Skeletal muscle cell (primary cell): ENCODE data around the gene FTCDNL1.
A peak's percentile ranks its signal among the peaks of the same experiment; 100 is the strongest.

Experiments used
- DNase-seq: peaks from one replicate; pipeline ENCODE4 v3.0.0-alpha.2; 2010; ENCODE audit warnings: low read depth
- H3K4me3 ChIP-seq: 2 replicates; pipeline ENCODE4 v1.5.1; 2011; ENCODE audit warnings: low read depth, mild to moderate bottlenecking, control low read depth, low read length, moderate library complexity

The FTCDNL1 gene

DNA sequence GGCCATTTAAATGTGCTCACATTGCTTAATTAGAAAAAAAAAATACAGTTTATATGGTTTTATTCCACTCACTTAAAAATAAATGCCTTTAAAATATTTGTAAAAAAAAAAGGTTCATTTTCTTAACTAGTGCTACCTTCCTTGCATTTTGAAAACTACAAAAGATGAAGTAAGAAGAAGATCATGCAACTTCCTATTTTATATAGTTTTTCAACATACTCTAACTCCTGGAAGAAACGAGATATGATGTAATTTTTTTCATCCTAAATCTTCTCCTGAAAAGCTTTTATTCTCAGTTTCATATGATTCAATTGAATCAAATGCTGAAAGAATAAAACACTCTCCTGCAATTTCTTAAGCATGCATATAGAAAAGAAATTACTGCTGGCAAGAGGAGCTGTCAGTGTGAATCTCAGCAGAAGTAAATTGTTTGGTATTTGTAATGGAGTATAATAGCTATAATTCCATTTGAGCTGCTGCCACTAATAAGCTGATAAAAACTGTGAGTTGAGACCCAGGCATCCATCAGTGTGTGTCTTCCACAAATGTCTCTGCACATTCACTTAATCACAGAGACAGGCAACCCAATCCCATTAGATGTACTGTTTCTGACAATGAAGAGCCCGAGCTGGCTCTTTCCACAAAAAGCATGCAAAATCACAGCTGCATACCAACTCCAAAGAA lies 3.7 kb downstream of the FTCDNL1 start:
- DNase-seq = no peak
- H3K4me3 ChIP-seq = no peak overlapping the region

DNA sequence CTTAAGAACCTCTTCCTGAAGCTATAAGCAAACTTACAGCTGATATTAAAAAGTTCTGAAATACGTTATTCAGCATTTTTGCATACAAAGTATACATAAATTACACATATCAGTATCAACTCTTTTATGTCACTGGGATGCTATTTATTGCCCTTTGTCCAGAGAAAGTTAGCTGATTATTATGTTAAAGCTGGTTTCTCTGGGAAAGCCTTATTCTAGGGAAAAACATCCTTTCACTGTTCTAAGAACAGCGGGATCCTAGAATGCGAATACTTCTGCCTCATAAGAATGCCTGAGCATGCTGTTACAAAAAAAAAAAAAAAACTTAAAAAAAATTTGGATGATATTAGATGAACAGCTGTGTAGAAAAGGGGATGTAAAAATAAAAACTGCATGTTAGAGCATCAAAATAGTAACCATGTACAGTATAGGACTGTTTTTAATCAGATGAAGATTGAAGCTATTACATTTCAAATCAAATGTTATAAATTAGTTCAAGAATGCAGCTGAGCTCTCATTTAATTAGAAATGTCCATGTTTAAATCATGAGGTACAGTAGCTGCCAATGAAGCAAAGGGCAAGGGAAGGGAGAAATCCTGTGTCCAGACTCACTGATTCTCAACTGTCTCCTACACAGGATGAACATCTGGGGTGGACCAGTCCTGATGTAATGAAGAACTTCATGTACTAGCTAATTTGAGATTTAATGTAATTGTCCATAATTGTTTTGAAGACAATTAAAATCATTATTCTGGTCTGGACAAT lies 8.2 kb downstream of the FTCDNL1 start:
- no peak overlapping the region for H3K4me3 ChIP-seq
- no peak for DNase-seq

DNA sequence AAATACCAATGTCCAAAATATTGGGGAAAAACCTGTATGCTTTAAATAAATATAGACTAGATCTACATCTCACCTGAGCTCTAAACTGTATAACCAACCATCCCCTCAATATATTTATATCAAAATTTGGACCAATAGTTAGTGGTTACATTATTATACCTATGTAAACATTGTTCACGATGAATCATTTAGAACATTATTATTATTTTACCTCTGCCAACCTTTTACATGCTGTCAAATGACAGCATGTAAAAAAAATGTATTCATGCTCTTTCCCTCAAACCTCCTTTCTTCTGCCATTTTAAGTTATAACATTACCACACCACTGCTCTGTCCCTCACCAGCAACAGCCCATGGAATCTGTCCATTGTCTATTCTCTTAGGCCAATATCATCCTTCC lies 9.6 kb downstream of the FTCDNL1 start:
- no peak overlapping the region for H3K4me3 ChIP-seq
- DNase-seq = no peak

DNA sequence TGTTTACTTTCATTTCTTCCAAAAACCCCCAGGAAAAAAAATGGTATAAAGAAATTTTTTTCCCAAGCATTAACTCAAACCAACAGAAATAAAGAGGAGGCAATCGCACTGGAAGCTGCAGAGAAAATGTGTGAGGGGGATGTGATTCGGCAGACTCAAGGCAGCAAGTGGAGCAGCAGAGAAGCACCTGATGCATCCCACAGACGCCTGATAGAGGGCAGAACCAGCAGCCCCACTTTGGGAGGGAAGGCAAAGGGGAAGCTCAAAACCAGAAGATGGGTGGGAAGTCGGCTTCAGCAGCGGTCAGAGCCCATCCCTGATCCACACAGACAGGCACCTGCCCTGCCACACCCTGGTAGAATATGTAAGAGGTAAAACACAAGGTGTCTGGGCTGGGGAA lies 12.6 kb downstream of the FTCDNL1 start:
- H3K4me3 ChIP-seq = no peak overlapping the region
- no peak for DNase-seq

DNA sequence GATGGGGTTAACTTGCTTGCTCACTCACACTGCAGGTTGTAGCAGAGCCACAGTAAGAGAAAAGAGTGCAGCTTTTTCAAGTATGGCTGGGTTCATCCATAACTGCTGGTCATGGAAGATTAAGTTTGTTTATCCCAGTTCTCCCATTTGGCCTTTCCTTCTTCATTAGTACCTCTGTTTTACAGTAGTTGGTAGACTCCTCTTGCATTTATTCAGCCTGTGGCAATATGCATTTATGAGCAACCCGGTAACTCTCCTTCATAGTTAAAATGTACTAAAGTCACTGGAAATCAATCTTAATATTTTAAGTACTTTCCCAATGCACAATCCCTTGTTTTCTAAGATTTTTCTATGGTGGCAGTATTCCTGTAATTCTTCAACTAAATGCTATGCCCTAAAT lies 14.0 kb downstream of the FTCDNL1 start:
- H3K4me3 ChIP-seq = no peak overlapping the region
- no peak for DNase-seq

DNA sequence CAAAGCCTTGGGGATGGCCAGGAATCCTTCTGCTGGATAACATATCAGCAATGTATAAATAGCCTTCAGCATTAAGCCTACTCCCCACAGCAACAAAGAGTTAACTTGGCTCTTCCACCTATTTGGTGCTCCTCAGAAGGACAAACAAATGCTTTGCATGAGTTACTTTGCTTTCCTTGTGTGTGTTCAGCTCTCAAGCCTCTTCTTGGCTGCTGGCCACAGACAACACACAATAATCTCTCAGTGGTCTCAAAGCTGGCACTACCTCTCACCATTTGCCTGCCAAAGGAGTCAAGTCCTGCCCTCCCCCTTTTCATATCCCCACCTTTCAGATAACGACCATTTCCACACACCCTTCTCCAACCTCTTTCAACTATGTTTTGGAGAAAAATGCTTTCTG lies 17.5 kb downstream of the FTCDNL1 start:
- no peak for DNase-seq

DNA sequence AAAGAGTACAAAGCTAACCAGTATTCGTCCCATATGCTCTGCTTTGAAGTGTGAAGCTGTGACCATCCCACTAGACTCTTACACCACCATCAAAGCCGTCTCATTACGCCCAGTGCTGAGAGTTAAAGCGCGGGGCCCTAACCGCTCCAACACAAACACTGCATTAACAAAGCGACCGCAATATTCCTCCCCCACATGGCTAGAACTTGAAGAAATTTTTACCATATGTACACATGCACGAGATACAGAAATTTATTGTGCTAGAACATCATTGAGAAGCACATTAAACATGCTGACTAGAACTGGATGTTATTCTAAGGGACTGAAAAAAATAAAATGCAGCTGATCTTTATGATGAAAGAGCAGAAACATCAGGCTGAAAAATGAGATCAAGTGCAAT lies 20.5 kb downstream of the FTCDNL1 start:
- no peak for DNase-seq
- no peak overlapping the region for H3K4me3 ChIP-seq

More for the DNA sequence above, 17.5 kb downstream of the FTCDNL1 start:
- no peak overlapping the region for H3K4me3 ChIP-seq

DNA sequence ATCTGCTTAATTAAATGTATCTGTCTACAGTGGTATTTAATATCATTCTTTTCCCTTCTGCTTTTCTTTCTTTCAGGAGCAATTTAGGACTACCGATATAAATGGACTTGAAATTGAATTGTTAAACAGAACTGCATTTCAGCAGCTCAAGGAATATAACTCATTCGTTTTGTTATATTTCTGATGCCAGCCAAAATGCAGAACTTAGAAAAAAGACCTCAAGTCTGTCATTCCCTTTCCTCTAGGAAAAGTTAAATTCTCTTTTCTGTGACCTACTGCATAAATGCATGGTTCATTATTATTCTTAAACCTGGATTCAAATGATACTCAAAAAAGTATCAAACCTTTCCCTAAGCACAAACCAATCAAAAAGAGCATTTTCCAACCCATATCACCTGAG lies 21.4 kb downstream of the FTCDNL1 start:
- no peak overlapping the region for H3K4me3 ChIP-seq
- no peak for DNase-seq

DNA sequence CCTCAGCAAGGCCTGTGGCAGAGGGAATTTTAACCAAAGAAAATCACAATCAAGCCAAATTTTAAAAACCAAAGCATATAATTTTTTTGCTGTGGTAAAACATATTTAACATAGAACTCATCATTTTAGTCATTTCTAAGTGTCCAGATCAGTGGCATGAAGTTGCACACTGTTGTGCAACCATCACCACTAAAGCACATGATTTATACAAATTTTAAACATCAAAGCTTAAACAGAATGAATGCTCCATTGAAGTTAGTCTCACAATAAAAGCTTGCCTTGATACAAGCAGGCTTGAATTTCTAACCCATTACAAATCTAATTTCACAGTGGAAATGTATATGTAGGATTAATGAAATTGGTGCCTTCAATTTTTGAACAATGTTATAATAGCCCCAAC lies 31.2 kb downstream of the FTCDNL1 start:
- no peak overlapping the region for H3K4me3 ChIP-seq
- no peak for DNase-seq

DNA sequence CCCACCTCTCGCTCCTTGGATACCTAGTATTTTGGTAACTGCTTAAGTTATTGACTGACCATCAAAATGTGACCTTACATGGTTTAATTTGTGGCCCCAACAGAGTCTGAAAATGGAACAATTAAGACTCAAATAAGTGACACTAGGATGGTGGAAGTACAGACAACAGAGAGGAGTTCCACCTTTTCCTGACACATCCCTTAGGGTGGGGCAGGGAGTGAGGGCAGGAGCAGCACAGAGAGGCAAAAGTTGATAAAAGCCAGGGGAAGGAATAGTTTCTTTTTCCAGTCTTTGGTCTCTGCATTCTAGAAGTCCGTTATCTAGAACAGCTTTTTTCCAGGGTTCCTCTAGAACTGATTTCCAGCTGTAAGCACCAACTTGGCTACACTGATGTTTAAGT lies 32.2 kb downstream of the FTCDNL1 start:
- H3K4me3 ChIP-seq = no peak overlapping the region
- no peak for DNase-seq

DNA sequence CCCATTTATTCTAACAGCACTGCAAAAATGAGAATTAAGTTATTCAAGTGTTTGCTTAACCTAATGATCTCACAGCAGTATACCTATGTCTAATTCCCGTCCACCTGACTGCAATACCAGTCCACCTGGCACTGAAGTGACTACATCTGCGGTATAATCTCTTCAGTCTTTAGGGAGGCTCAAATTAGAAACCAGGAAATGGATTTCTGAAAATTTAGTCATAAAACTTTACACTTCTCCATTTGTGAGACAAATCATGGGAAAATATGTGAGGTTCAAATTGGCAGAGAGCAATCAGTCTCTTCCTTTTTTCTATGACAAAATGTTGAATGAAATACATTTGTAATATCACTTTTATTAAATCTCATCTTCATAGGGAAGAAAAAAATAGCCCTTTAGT lies 33.0 kb downstream of the FTCDNL1 start:
- no peak for DNase-seq
- H3K4me3 ChIP-seq = no peak overlapping the region

DNA sequence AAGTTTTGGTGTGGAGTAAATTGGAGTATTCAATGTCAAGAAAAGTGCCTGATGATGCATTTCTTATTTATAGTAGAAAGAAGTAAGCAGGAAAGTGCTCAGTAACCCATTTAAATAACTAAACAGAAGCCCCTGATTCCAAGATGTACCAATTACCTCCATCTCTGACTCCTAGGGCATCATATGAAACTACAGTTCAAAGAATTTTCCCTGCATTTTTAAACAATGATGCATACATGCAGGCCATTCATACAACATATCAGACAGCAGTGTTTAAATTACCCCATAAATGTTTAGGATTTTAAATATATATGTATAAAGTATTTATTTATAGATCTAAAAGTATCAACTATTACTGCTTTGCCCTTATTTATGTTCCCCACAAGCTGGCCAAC lies 36.2 kb downstream of the FTCDNL1 start:
- no peak for DNase-seq
- H3K4me3 ChIP-seq = no peak overlapping the region

DNA sequence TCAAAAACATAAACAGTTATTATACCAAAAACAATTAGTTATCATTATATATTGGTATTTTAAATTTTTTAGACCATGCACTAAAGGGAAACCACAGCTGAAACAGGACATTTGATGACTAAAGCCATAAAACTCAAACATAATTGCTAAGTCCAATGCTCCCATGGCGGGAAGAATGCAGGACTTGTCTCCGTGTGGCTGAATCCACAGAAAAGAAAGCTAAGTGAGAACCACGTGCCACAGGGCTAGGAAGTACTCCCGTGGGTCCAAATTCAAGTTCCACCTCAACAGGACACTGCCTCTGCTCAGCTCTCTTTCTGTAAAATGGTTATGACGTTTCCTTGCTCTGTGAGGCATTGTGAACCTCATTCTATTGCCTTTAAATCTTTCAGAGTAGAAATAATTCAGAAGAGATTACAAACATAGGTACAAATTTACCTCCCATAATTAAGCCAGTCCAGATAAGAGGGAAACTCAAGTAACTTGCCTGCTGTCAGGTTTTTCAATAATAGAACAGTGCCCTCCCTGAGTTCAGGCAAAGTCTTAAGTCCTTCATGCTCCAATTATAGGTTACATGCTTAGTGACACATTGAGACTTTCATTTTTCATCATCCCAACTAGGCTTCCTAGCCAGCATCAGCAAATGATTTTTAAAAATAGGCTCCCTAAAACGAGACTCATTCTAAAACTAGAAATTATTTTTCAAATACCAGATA lies 36.7 kb downstream of the FTCDNL1 start:
- DNase-seq = no peak
- H3K4me3 ChIP-seq = no peak overlapping the region

DNA sequence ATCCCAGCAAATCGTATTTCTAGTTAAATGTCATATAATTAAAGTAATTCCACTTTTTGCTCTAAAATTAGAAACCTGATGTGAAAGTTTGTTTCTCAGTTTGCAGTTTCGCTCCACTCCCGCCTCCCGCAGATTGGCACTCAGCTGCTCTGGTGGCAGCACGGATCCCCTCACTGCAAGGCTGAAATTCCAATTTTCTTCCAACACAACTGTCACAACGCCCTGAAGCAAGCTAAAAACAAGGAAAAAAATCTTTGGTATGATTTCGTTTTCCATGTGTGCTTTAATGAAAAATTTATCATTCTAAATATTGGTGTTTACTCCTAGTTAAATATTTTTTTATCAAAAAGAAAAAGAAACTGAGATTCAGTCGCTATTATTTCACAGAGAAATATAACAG lies 38.5 kb downstream of the FTCDNL1 start:
- no peak overlapping the region for H3K4me3 ChIP-seq
- no peak for DNase-seq

DNA sequence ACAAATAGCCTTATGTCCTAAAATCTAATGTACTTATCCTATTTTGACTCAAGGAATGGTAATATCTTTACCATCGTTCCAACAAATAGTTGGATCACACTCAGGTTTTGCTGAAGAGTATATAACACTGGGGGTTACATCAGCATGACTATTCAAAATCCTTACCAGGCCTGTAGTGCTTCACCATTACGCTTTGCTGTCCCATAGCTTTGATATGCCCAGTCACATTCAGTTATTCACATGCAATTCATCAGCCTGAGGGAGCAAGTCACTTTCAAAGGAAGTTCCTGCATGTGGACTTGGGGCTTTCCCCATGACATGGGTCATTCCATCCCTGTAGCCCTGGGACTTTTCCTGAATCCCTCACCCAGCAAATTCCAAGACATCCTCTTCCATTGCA lies 39.6 kb downstream of the FTCDNL1 start:
- H3K4me3 ChIP-seq = no peak overlapping the region
- no peak for DNase-seq

DNA sequence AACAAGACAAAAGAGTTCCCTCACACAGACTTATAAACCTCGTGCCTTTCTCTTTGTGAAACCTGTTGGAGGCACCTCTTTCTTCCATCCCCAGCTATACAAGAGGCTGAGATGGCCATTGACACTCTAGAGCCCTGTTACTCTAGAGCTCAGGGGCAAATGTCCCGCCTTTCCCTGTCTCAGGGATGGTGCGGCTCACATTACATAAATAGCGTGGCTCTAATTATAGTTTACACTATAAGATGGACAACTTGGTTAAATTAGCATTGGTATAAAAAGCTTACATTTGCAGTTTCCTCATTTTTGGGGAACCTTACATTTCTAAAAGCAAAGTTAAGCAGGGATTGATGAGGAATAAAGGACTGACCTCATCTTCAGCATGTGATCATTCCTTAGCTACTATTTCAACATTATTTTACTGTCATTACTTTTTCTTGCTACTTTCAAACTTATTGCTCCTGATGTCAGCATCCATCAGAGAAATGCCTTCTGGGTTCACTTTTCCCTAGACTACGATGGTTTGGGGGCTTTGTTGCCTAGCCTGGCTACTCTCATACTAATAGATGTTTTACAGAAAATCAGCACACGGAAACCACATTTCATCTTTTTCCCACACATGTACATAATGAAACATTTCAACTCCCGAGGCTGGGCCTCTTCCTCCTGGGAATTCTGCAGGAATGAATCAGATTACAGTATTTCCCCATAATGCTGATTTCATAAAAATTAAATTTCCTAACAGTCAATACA lies 40.4 kb downstream of the FTCDNL1 start:
- DNase-seq = peak; percentile 65
- no peak overlapping the region for H3K4me3 ChIP-seq

DNA sequence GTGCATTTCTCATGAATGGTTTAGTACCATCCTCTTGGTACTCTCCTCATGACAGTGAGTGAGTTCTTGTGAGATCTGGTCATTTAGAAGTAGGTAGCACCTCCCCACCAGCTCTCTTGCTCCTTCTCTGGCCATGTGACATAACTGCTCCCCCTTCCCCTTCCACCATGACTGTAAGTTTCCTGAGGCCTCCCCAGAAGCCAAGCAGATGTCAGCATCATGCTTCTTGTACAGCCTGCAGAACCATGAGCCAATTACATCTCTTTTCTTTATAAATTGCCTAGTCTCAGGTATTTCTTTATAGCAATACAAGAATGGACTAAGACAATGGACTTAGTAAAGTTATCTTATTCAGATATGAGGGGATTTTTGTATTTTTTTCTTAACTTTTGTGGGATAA lies 43.0 kb downstream of the FTCDNL1 start:
- no peak overlapping the region for H3K4me3 ChIP-seq
- DNase-seq = no peak

DNA sequence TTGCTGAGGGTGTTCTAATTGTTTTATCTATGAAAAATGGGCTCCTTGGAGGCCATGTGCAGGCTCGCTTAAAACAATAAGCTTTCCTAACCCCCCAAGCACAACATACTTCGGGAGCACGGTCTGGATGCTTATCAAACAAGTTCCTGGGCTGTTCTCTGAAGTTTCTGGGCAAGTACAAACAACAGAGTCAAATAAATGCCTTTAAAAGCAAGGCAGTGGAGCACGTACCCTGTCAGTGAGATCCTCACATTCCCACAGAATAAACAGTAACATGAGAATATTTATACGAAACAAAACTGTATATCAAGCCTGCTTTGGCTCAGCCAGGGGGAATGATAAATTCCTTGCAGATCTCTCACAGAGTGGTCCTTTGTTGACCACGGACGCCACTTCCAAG lies 44.8 kb downstream of the FTCDNL1 start:
- no peak overlapping the region for H3K4me3 ChIP-seq
- DNase-seq = no peak

DNA sequence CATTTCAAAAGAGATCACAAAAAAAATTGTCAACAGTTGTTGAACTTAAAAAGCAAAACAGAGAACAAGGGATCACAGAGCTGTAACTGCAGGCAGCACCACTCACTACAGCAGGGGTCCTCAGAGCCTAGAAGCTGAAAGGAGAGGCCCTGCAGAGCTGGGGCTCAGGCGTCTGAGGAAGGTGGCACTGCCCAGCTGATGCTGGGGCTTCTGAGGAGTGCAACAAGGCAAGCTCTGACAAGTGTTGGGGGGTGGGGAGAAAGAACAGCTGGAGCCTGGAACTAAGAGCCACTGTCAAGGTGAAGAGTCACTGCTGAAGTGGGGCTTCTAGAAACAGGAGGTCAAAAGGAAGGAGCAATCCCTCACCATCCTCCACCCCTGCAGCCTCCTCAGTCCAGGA lies 46.2 kb downstream of the FTCDNL1 start:
- no peak for DNase-seq
- H3K4me3 ChIP-seq = no peak overlapping the region
